SU-DHL-6 (cell line): ENCODE measurements around the gene UHRF1.

Experiments
- H2AFZ ChIP-seq: fragments of 200-600 bp; sonication (generic); 2 replicates; pipeline ENCODE4 v1.6.1; 2014; ENCODE audit warnings: low read depth, mild to moderate bottlenecking, moderate library complexity, mixed read lengths, antibody characterized with exemption, low read length; ENCODE audit not compliant: severe bottlenecking
- H3F3A ChIP-seq: fragments of 200-600 bp; shearing (Covaris generic); 2 replicates; pipeline ENCODE4 v1.6.0; 2016; ENCODE audit warnings: antibody characterized with exemption, mild to moderate bottlenecking; ENCODE audit not compliant: insufficient read depth
- H3K27ac ChIP-seq: fragments of 200-600 bp; sonication (generic); 2 replicates; pipeline ENCODE4 v1.5.1; 2016; ENCODE audit warnings: low read depth, mild to moderate bottlenecking, low read length, moderate library complexity, mixed read lengths
- H3K27me3 ChIP-seq: fragments of 200-600 bp; sonication (generic), shearing (Covaris generic); 2 replicates; pipeline ENCODE4 v1.6.0; 2014; ENCODE audit warnings: mild to moderate bottlenecking, low read length
- H3K36me3 ChIP-seq: fragments of 200-600 bp; sonication (generic); 2 replicates; pipeline ENCODE4 v1.6.1; 2014; ENCODE audit warnings: mild to moderate bottlenecking, low read length, mixed read lengths
- H3K4me2 ChIP-seq: fragments of 300-600, 200-600 bp; shearing (Covaris generic), sonication (generic); 2 replicates; pipeline ENCODE4 v1.6.0; 2014; ENCODE audit warnings: low read length, low read depth, mild to moderate bottlenecking; ENCODE audit not compliant: poor library complexity, severe bottlenecking
- H3K4me3 ChIP-seq: fragments of 200-600 bp; sonication (generic); 2 replicates; pipeline ENCODE4 v1.5.1; 2014; ENCODE audit warnings: antibody characterized with exemption, low read length, mild to moderate bottlenecking, mixed read lengths; ENCODE audit not compliant: insufficient read depth, poor library complexity, severe bottlenecking
- H3K79me2 ChIP-seq: fragments of 200-600 bp; sonication (generic); 2 replicates; pipeline ENCODE4 v1.6.1; 2014; ENCODE audit warnings: mild to moderate bottlenecking, low read length, moderate library complexity; ENCODE audit not compliant: insufficient read depth
- H3K9ac ChIP-seq: fragments of 200-600 bp; sonication (generic); 2 replicates; pipeline ENCODE4 v1.7.0; 2014; ENCODE audit warnings: mild to moderate bottlenecking, low read length
- H3K9me2 ChIP-seq: fragments of 200-600 bp; sonication (generic); replicated peaks from 2 replicates; pipeline ENCODE4 v1.6.1; 2014; ENCODE audit warnings: low read length; ENCODE audit not compliant: insufficient read depth
- H3K9me3 ChIP-seq: fragments of 200-600 bp; sonication (generic); 2 replicates; pipeline ENCODE4 v1.6.1; 2014; ENCODE audit warnings: low read length, mixed read lengths; ENCODE audit not compliant: insufficient read depth
- H4K20me1 ChIP-seq: fragments of 200-600 bp; sonication (generic); 2 replicates; pipeline ENCODE4 v1.6.1; 2014; ENCODE audit warnings: low read depth, mild to moderate bottlenecking, antibody characterized with exemption, low read length, moderate library complexity, mixed read lengths
- EZH2phosphoT487 ChIP-seq: fragments of 200-600 bp; sonication (generic), shearing (Covaris generic); conservative IDR thresholded peaks from 2 replicates; pipeline ENCODE4 v1.6.1; 2018; ENCODE audit warnings: mild to moderate bottlenecking, antibody characterized with exemption, low read length, moderate library complexity, mixed read lengths
- TF ChIP-seq, protein P1 (sequence below): fragments of 200-600 bp; sonication (generic); IDR thresholded peaks from one replicate; pipeline ENCODE4 v1.5.1; 2017; ENCODE audit warnings: antibody characterized with exemption, mild to moderate bottlenecking, low read length, moderate library complexity; ENCODE audit not compliant: insufficient read depth, poor library complexity, severe bottlenecking

Gene UHRF1

GRCh38 chr19:4916292-4917082, 7.2 kb downstream of the UHRF1 start:
- no peaks in the 10 kb centered on the region for H3F3A ChIP-seq
- peaks cover 92% of the 10 kb centered on the region for H3K79me2 ChIP-seq
- no peak overlapping the region for H3K27ac ChIP-seq
- H3K9me2 ChIP-seq, result no peaks in the 10 kb centered on the region
- no peak overlapping the region for H3K4me3 ChIP-seq
- H4K20me1 ChIP-seq, result peaks cover 2% of the 10 kb centered on the region; the same call in 1 of the 2 replicates
- no peak overlapping the region for H3K9ac ChIP-seq
- no peaks in the 10 kb centered on the region for H3K9me3 ChIP-seq
- no peaks in the 10 kb centered on the region for H3K27me3 ChIP-seq
- TF ChIP-seq, protein P1, sequence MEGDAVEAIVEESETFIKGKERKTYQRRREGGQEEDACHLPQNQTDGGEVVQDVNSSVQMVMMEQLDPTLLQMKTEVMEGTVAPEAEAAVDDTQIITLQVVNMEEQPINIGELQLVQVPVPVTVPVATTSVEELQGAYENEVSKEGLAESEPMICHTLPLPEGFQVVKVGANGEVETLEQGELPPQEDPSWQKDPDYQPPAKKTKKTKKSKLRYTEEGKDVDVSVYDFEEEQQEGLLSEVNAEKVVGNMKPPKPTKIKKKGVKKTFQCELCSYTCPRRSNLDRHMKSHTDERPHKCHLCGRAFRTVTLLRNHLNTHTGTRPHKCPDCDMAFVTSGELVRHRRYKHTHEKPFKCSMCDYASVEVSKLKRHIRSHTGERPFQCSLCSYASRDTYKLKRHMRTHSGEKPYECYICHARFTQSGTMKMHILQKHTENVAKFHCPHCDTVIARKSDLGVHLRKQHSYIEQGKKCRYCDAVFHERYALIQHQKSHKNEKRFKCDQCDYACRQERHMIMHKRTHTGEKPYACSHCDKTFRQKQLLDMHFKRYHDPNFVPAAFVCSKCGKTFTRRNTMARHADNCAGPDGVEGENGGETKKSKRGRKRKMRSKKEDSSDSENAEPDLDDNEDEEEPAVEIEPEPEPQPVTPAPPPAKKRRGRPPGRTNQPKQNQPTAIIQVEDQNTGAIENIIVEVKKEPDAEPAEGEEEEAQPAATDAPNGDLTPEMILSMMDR, result no peak
- TF ChIP-seq EZH2phosphoT487, result no peak
- no peak overlapping the region for H3K4me2 ChIP-seq
- peaks cover 13% of the 10 kb centered on the region; the same call in 1 of the 2 replicates for H3K36me3 ChIP-seq
- H2AFZ ChIP-seq, result no peak overlapping the region

- Histone ChIP-seq H2AFZ (no peak overlapping the region), H3K36me3 (no peaks in the 10 kb centered on the region), H3K79me2 (peaks cover 91% of the 10 kb centered on the region), H3K27me3 (no peaks in the 10 kb centered on the region), H4K20me1 (peaks cover 3% of the 10 kb centered on the region; the same call in 1 of the 2 replicates), H3K4me3 (no peak overlapping the region), H3K9ac (no peak overlapping the region), H3K9me2 (no peaks in the 10 kb centered on the region), H3K27ac (no peak overlapping the region), H3K9me3 (no peaks in the 10 kb centered on the region), H3F3A (no peaks in the 10 kb centered on the region), H3K4me2 (no peak overlapping the region)
- TF ChIP-seq EZH2phosphoT487, result no peak
- TF ChIP-seq, protein P1, result no peak
These were observed 13.4 kb downstream of the UHRF1 start for GRCh38 chr19:4922530-4923275.

- H3K27me3 ChIP-seq, result no peaks in the 10 kb centered on the region
- peaks cover 3% of the 10 kb centered on the region; the same call in 1 of the 2 replicates for H4K20me1 ChIP-seq
- no peaks in the 10 kb centered on the region for H3K9me2 ChIP-seq
- H3K4me2 ChIP-seq, result no peak overlapping the region
- TF ChIP-seq EZH2phosphoT487, result no peak
- H2AFZ ChIP-seq, result no peak overlapping the region
- no peaks in the 10 kb centered on the region for H3F3A ChIP-seq
- no peak overlapping the region for H3K4me3 ChIP-seq
- H3K27ac ChIP-seq, result no peak overlapping the region
- H3K9ac ChIP-seq, result no peak overlapping the region
- no peaks in the 10 kb centered on the region for H3K36me3 ChIP-seq
- peaks cover 93% of the 10 kb centered on the region for H3K79me2 ChIP-seq
- H3K9me3 ChIP-seq, result no peaks in the 10 kb centered on the region
These were observed 14.0 kb downstream of the UHRF1 start for GRCh38 chr19:4923276-4923747.
